Erythroblast (primary cell): ENCODE measurements around the gene ACAD8.

Experiments used
- GATA1 ChIP-seq: IDR thresholded peaks from 2 replicates; pipeline ENCODE4 v1.6.1; 2011; ENCODE audit warnings: low read depth, mild to moderate bottlenecking, control low read depth, low read length, moderate library complexity
- POLR2A ChIP-seq: IDR thresholded peaks from 2 replicates; pipeline ENCODE4 v1.6.1; 2011; ENCODE audit warnings: mild to moderate bottlenecking, low read length

DNA sequence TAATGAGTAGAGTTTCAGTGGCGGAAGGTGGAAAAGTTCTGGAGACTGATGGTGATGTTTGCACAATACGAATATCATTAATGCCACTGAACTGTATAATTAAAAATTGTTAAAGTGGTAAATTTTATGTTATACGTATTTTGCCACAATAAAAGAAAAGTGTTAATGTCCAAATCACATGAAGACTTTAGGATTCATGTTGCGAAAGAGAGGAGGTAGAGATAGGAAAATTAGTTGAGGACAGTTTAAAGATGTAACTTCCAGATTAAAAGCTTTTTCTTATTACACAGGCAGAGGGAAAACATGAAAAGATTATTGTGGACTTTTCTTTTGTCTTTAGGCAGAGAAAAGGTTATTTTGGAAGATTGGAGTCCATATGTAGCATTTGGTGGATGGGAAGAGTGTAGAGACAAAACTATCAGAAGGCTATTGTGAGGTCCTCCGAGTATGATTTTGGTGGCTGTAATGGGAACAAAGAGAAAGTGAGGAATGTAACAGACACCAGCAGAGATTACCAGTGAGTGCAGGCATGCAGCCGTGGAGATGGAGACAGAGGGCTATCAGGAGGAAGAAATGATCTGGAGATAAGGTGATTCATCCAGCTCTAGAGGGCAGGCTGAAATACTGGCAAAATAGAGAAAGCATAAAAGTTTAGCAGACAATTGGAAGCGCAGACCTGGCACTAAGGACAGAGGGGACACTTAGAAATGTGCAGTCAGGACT is 16.4 kb upstream of the ACAD8 start:
- TF ChIP-seq POLR2A (no peak), GATA1 (no peak)
